ENCODE results near the gene PCNX2. TPM values are rescaled to one million over a fixed set of nuclear protein-coding genes. Genes with fewer than 3 reads are reported as not detected.

PCNX2 gene
- total and polyA plus RNA-seq, 2 of the 8 experiments (the other 6 are each of a cell fraction or from before 2014, with no cell fraction given), result 46.1 to 57.6 TPM

DNA sequence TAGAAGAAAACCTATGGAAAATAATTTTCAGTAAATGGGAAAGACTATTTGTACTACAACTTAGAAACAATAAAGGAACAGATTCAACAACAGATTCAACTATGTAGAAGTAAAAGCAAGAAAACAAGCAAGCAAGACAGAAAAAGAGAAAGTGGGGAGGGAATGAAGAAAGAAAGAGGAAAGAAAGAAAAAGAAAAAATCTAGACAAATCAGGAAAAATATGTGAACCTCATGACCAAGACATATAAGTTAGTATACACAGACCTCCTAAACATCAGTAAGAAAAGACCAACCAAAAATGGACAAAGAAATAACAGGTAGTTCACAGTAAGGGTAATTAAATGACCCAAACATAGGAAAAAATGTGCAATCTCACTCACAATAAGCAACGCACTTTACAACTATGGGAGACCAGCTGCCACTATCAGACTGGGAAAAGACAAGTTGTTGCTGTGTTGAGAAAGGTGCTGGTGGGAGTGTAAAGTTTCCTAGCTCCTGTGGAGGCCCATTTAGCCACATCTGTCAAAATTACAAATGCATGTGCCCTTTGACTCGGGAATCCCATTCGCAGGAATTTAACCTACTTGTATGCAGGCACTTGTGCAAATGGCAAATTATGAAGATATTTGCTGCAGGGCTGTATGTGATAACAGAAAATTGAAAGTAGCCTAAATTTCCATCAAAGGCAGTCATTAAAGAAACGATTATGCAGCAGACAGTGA is 18.1 kb upstream of the PCNX2 start:
- no peak overlapping the region for H3K4me2 ChIP-seq (ENCODE audit: insufficient read depth in 1 of 2, low read depth in 2 of 2, low read length in 2 of 2)

More for the DNA sequence above, 18.1 kb upstream of the PCNX2 start:
- H2BK5ac ChIP-seq (ENCODE audit: low read depth, low read length), result no peak overlapping the region
- CTCF ChIA-PET (ENCODE audit: partially characterized antibody), result no interaction called here
- WGBS, 2 experiments (ENCODE audit: extremely low coverage in 1 of 2, insufficient coverage in 1 of 2, insufficient read length in 1 of 2, insufficient replicate concordance in 2 of 2, low coverage in 1 of 2, low lambda C conversion rate in 2 of 2, missing lambda C conversion rate in 1 of 2), result 77% methylated on average over 4 of the region's 4 CpGs; no CpG with 5 or more reads in 1 of the 2 experiments
- H2BK15ac ChIP-seq (ENCODE audit: low read length), result no peak overlapping the region
- FAIRE-seq (no peak), DNase-seq (ENCODE audit: low read depth in 1 of 2, low spot score in 2 of 2) (no peak)
- H2BK12ac ChIP-seq (ENCODE audit: low read depth, low read length), result no peak overlapping the region
- H3K27ac ChIP-seq (ENCODE audit: low read depth, low read length), result no peak overlapping the region
- H3K4ac ChIP-seq (replicated peaks; ENCODE audit: insufficient read length, low read depth, low read length), result no peak overlapping the region
- no peak overlapping the region for H3K56ac ChIP-seq (replicated peaks; ENCODE audit: insufficient read length, low read depth, low read length)
- H3K14ac ChIP-seq (ENCODE audit: insufficient read length), result no peak overlapping the region
- no peak overlapping the region for H3K23ac ChIP-seq (ENCODE audit: insufficient read length)
- no peak overlapping the region for H3K18ac ChIP-seq (ENCODE audit: extremely low read depth, low read length)
- no peak overlapping the region for H3K9ac ChIP-seq (replicated peaks in 1 of 4; ENCODE audit: extremely low read depth in 1 of 4, low read depth in 3 of 4, low read length in 3 of 4)
- H4K5ac ChIP-seq (ENCODE audit: insufficient read length, low read depth, low read length), result no peak overlapping the region
- peaks cover 0 to 3% (median 0%) of the 10 kb centered on the region in 4 experiments; a peak in 2 of 7 replicates for H3K4me1 ChIP-seq (replicated peaks in 1 of 4; ENCODE audit: control insufficient read depth in 3 of 4, insufficient read depth in 4 of 4, low read length in 3 of 4)
- no peaks in the 10 kb centered on the region for H3K79me1 ChIP-seq (ENCODE audit: low read depth, low read length)
- H3K79me2 ChIP-seq (ENCODE audit: control insufficient read depth in 1 of 2, insufficient read depth in 2 of 2, low read length in 2 of 2), result no peaks in the 10 kb centered on the region
- no peaks in the 10 kb centered on the region; a peak in 1 of 4 replicates for H3K9me3 ChIP-seq (ENCODE audit: insufficient read depth in 2 of 2, low read depth in 1 of 2, low read length in 1 of 2)
- H3K23me2 ChIP-seq (ENCODE audit: low read depth, low read length), result no peaks in the 10 kb centered on the region
- POLR2A ChIA-PET (ENCODE audit: partially characterized antibody), result no interaction called here
- H4K91ac ChIP-seq (replicated peaks; ENCODE audit: insufficient read length, low read length), result no peak overlapping the region
- H3K4me3 ChIP-seq (ENCODE audit: extremely low read depth in 1 of 4, insufficient read depth in 2 of 4, low read depth in 3 of 4, low read length in 4 of 4), result no peak overlapping the region
- H2BK20ac ChIP-seq (ENCODE audit: low read length), result no peak overlapping the region
- H3K36me3 ChIP-seq (ENCODE audit: control insufficient read depth in 2 of 4, insufficient read depth in 4 of 4, low read length in 3 of 4), result no peaks in the 10 kb centered on the region
- no peak overlapping the region for H2AFZ ChIP-seq (ENCODE audit: low read length)
- no peak overlapping the region for H2AK5ac ChIP-seq (ENCODE audit: low read depth, low read length)
- no peak overlapping the region for H2BK120ac ChIP-seq (replicated peaks; ENCODE audit: low read depth, low read length)
- no peaks in the 10 kb centered on the region for H4K20me1 ChIP-seq (replicated peaks in 1 of 2; ENCODE audit: control insufficient read depth in 1 of 2, insufficient read depth in 2 of 2, low read length in 2 of 2)
- H3K27me3 ChIP-seq (replicated peaks in 1 of 4; ENCODE audit: control insufficient read depth in 3 of 4, extremely low read depth in 1 of 4, insufficient read depth in 3 of 4, low read length in 3 of 4), result no peaks in the 10 kb centered on the region
- H4K8ac ChIP-seq (ENCODE audit: extremely low read depth, insufficient read depth, low read length), result no peak overlapping the region
- TF ChIP-seq CHD1 (IDR thresholded peaks at IDR 0.05; ENCODE audit: low read depth, low read length) (no peak), TBP (IDR thresholded peaks at IDR 0.05; ENCODE audit: low read depth, low read length) (no peak), NRF1 (IDR thresholded peaks at IDR 0.05; ENCODE audit: low read depth, low read length) (no peak), ZNF274 (IDR thresholded peaks at IDR 0.05; ENCODE audit: borderline replicate concordance, extremely low read depth, low read length) (no peak), HDAC6 (IDR thresholded peaks at IDR 0.05; ENCODE audit: low read depth, low read length) (no peak)
